Gastrocnemius medialis (tissue), 4 donors: ENCODE results near the gene STK4. TPM values are rescaled to one million over a fixed set of nuclear protein-coding genes. Genes with fewer than 3 reads are reported as not detected.

Experiments
- ATAC-seq, 2 donors: fragments of 150-250 bp; one replicate each; pipeline ENCODE4 v1.9.1; 2016
- DNase-seq, 2 donors: peaks; one replicate each; pipeline ENCODE4 v3.0.0-alpha.2; 2019
- H3K27ac ChIP-seq, 4 donors: fragments of 200-600 bp; sonication (generic); 1 replicate in 1 of 4; 2 replicates in 3 of 4; pipeline ENCODE4 v1.5.1; 2016 to 2018; ENCODE audit warnings: mild to moderate bottlenecking in 2 of 4, moderate library complexity in 1 of 4
- H3K27me3 ChIP-seq, 3 donors: fragments of 200-600 bp; sonication (generic) in 2 of 3; 1 replicate in 1 of 3; 2 replicates in 2 of 3; pipeline versions ENCODE4 v1.5.1 to v1.6.0; 2016 to 2019; ENCODE audit warnings: mild to moderate bottlenecking in 1 of 3, moderate library complexity in 1 of 3
- H3K36me3 ChIP-seq, 2 donors: fragments of 200-600 bp; sonication (generic) in 1 of 2; one replicate each; pipeline ENCODE4 v1.5.1; 2017 to 2018
- H3K4me1 ChIP-seq, 2 donors: fragments of 200-600 bp; sonication (generic) in 1 of 2; one replicate each; pipeline ENCODE4 v1.5.1; 2016 to 2017; ENCODE audit warnings: mild to moderate bottlenecking in 2 of 2
- H3K4me3 ChIP-seq, 4 donors: fragments of 200-600 bp; sonication (generic) in 3 of 4; 1 replicate in 1 of 4; 2 replicates in 3 of 4; pipeline ENCODE4 v1.5.1; 2016 to 2019; ENCODE audit warnings: mild to moderate bottlenecking in 2 of 4
- H3K9me3 ChIP-seq, 3 donors: fragments of 200-600 bp; sonication (generic) in 2 of 3; 1 replicate in 1 of 3; 2 replicates in 2 of 3; pipeline ENCODE4 v1.5.1; 2016 to 2019
- POLR2A ChIP-seq, 2 donors: fragments of 450-650 bp; IDR thresholded peaks; one replicate each; pipeline ENCODE4 v1.6.1; 2017; ENCODE audit warnings: antibody characterized with exemption in 2 of 2, mild to moderate bottlenecking in 2 of 2, moderate library complexity in 2 of 2
- in situ Hi-C, 4 donors: fragments of 200-750 bp; cut with MboI; loops; one replicate each; pipeline versions ENCODE4 v1.15.0 to v1.8.0; 2017; ENCODE audit warnings: low sequenced_read_pairs in 4 of 4
- intact Hi-C: fragments of 100-400 bp; cut with DNase I; formaldehyde crosslinking; loops from one replicate; pipeline ENCODE4 v1.15.1; 2023; ENCODE audit warnings: low total_unique reads
- total RNA-seq, 4 donors: library from RNA; depleted of rRNA; stranded (reverse); fragments of >200 nt; gene quantifications; one replicate each; pipeline versions ENCODE4 v1.1.0 to v1.2.3, GENCODE V29; 2016
- TF ChIP-seq, protein P1 (sequence below), 5 experiments: fragments of 450-650 bp in 3 of 5; fragments of 200-600 bp in 2 of 5; sonication (generic) in 2 of 5; IDR thresholded peaks in 4 of 5; conservative IDR thresholded peaks in 1 of 5; 1 replicate in 4 of 5; 2 replicates in 1 of 5; pipeline ENCODE4 v1.5.1; 2016 to 2019; ENCODE audit warnings: antibody characterized with exemption in 5 of 5, mild to moderate bottlenecking in 3 of 5, moderate library complexity in 3 of 5

STK4 gene
- total RNA-seq, 4 donors from 2014 or later: 4.5 to 6.4 (median 5.5) TPM

GRCh38 chr20:45036044-45036755, 69.9 kb downstream of the STK4 start:
- no peak for ATAC-seq
- TF ChIP-seq POLR2A (IDR thresholded peaks at IDR 0.05): no peak
- TF ChIP-seq, protein P1, sequence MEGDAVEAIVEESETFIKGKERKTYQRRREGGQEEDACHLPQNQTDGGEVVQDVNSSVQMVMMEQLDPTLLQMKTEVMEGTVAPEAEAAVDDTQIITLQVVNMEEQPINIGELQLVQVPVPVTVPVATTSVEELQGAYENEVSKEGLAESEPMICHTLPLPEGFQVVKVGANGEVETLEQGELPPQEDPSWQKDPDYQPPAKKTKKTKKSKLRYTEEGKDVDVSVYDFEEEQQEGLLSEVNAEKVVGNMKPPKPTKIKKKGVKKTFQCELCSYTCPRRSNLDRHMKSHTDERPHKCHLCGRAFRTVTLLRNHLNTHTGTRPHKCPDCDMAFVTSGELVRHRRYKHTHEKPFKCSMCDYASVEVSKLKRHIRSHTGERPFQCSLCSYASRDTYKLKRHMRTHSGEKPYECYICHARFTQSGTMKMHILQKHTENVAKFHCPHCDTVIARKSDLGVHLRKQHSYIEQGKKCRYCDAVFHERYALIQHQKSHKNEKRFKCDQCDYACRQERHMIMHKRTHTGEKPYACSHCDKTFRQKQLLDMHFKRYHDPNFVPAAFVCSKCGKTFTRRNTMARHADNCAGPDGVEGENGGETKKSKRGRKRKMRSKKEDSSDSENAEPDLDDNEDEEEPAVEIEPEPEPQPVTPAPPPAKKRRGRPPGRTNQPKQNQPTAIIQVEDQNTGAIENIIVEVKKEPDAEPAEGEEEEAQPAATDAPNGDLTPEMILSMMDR (IDR thresholded peaks at IDR 0.05 in 4 of 5, conservative IDR thresholded peaks at IDR 0.05 in 1 of 5): no peak
- DNase-seq: peak in 1 of 2 donors; percentile 10
- Histone ChIP-seq H3K27ac (no peak overlapping the region), H3K4me3 (no peak overlapping the region), H3K4me1 (peaks cover 14 to 15% of the 10 kb centered on the region in 2 donors), H3K9me3 (no peaks in the 10 kb centered on the region), H3K36me3 (no peaks in the 10 kb centered on the region), H3K27me3 (no peaks in the 10 kb centered on the region)
- intact Hi-C loops (no loop called here), in situ Hi-C loops (loop anchor here (25.0 kb wide), 2 partner anchors 251 to 401 kb away; no protein-coding TSS in a partner anchor)

GRCh38 chr20:45037050-45037449, 70.7 kb downstream of the STK4 start:
- DNase-seq (peak in 1 of 2 donors; percentile 10), ATAC-seq (peak; percentile 47 to 64)
- H3K27ac ChIP-seq: no peak overlapping the region
- H3K36me3 ChIP-seq: no peaks in the 10 kb centered on the region
- H3K27me3 ChIP-seq: no peaks in the 10 kb centered on the region
- H3K4me1 ChIP-seq: peaks cover 14 to 15% of the 10 kb centered on the region in 2 donors
- TF ChIP-seq, protein P1 (IDR thresholded peaks at IDR 0.05 in 4 of 5, conservative IDR thresholded peaks at IDR 0.05 in 1 of 5): no peak
- TF ChIP-seq POLR2A (IDR thresholded peaks at IDR 0.05): no peak
- intact Hi-C loops: no loop called here
- in situ Hi-C loops: loop anchor here (25.0 kb wide), 2 partner anchors 250 to 400 kb away; no protein-coding TSS in a partner anchor
- no peaks in the 10 kb centered on the region for H3K9me3 ChIP-seq
- no peak overlapping the region for H3K4me3 ChIP-seq

DNA sequence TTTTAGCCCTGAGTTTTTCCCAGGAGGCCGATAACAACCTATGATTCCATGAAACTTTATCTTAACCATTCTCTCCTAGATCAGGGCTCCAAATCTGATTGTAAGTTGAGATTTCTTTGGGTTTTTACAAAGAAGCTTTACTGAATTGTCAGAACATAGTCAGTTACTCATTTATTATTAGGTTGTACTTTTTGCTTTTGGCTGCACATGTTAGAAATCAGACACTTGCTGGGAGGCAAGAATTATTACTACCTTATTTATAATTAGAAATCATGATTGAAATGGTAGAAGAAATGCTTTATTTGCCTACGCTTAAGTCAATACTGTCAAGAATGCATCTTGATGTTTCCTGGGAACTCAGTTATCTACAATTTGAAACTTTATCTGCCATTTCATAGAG, 71.3 kb downstream of the STK4 start:
- TF ChIP-seq POLR2A (IDR thresholded peaks at IDR 0.05): no peak
- TF ChIP-seq, protein P1 (IDR thresholded peaks at IDR 0.05 in 4 of 5, conservative IDR thresholded peaks at IDR 0.05 in 1 of 5): no peak
- Histone ChIP-seq H3K27me3 (no peaks in the 10 kb centered on the region), H3K9me3 (no peaks in the 10 kb centered on the region), H3K27ac (no peak overlapping the region), H3K4me1 (peaks cover 14 to 15% of the 10 kb centered on the region in 2 donors), H3K4me3 (no peak overlapping the region), H3K36me3 (no peaks in the 10 kb centered on the region)
- ATAC-seq (no peak), DNase-seq (no peak)
- intact Hi-C loops: no loop called here
- in situ Hi-C loops: loop anchor here (25.0 kb wide), 2 partner anchors 250 to 400 kb away; no protein-coding TSS in a partner anchor

GRCh38 chr20:45038745-45039474, 72.6 kb downstream of the STK4 start:
- H3K4me3 ChIP-seq: no peak overlapping the region
- H3K27me3 ChIP-seq: no peaks in the 10 kb centered on the region
- ATAC-seq (no peak), DNase-seq (no peak)
- in situ Hi-C loops: loop anchor here (25.0 kb wide), 2 partner anchors 248 to 398 kb away; no protein-coding TSS in a partner anchor
- H3K9me3 ChIP-seq: no peaks in the 10 kb centered on the region
- no peak overlapping the region for H3K27ac ChIP-seq
- intact Hi-C loops: no loop called here
- no peaks in the 10 kb centered on the region for H3K36me3 ChIP-seq
- peaks cover 14 to 15% of the 10 kb centered on the region in 2 donors for H3K4me1 ChIP-seq
- TF ChIP-seq POLR2A (IDR thresholded peaks at IDR 0.05): no peak
- TF ChIP-seq, protein P1 (IDR thresholded peaks at IDR 0.05 in 4 of 5, conservative IDR thresholded peaks at IDR 0.05 in 1 of 5): no peak
